DND-41 (cell line): ENCODE measurements around the gene WAPL.
A peak's percentile ranks its signal among the peaks of the same experiment; 100 is the strongest.

ENCODE experiments used
- ATAC-seq: fragments of 200-7000 bp; cut with Tn5 transposase; 3 replicates; pipeline ENCODE4 v1.9.1; 2021; ENCODE audit warnings: low read depth; ENCODE audit not compliant: insufficient read depth
- DNase-seq: peaks from one replicate; pipeline ENCODE4 v3.0.0-alpha.2; 2020
- H2AFZ ChIP-seq: 2 replicates; pipeline ENCODE4 v1.6.0; 2012; ENCODE audit warnings: low read depth, low read length
- H3K27ac ChIP-seq: 2 replicates; pipeline ENCODE4 v1.5.1; 2012; ENCODE audit warnings: low read length, inconsistent platforms
- H3K27me3 ChIP-seq: fragments of 200-600 bp; sonication (generic); 2 replicates; pipeline ENCODE4 v1.6.0; 2012; ENCODE audit warnings: low read length, mild to moderate bottlenecking, inconsistent platforms; ENCODE audit not compliant: insufficient read depth, poor library complexity
- H3K36me3 ChIP-seq: 2 replicates; pipeline ENCODE4 v1.5.1; 2012; ENCODE audit warnings: low read length, inconsistent platforms; ENCODE audit not compliant: insufficient read depth
- H3K4me1 ChIP-seq: 2 replicates; pipeline ENCODE4 v1.5.1; 2012; ENCODE audit warnings: mild to moderate bottlenecking, low read length; ENCODE audit not compliant: insufficient read depth
- H3K4me2 ChIP-seq: 2 replicates; pipeline ENCODE4 v1.6.0; 2012; ENCODE audit warnings: mild to moderate bottlenecking, moderate library complexity, low read length, inconsistent platforms; ENCODE audit not compliant: insufficient read depth
- H3K4me3 ChIP-seq, 2 experiments: fragments of 200-600 bp in 1 of 2; shearing (Covaris generic) in 1 of 2; 2 replicates each; pipeline ENCODE4 v1.5.1; 2012 to 2016; ENCODE audit warnings: inconsistent platforms in 2 of 2, low read length in 2 of 2, mild to moderate bottlenecking in 2 of 2, low read depth in 1 of 2, moderate library complexity in 1 of 2
- H3K79me2 ChIP-seq: 2 replicates; pipeline ENCODE4 v1.6.0; 2012; ENCODE audit warnings: low read length, inconsistent platforms; ENCODE audit not compliant: insufficient read depth
- H3K9ac ChIP-seq: 2 replicates; pipeline ENCODE4 v1.6.0; 2012; ENCODE audit warnings: low read depth, mild to moderate bottlenecking, inconsistent platforms, low read length, moderate library complexity
- H3K9me3 ChIP-seq: 2 replicates; pipeline ENCODE4 v1.5.1; 2012; ENCODE audit warnings: low read length, moderate library complexity, mild to moderate bottlenecking, inconsistent platforms; ENCODE audit not compliant: insufficient read depth, severe bottlenecking
- H4K20me1 ChIP-seq: 2 replicates; pipeline ENCODE4 v1.6.0; 2012; ENCODE audit warnings: low read length; ENCODE audit not compliant: insufficient read depth
- EZH2 ChIP-seq: IDR thresholded peaks from 3 replicates; pipeline ENCODE4 v1.6.1; 2012; ENCODE audit warnings: borderline replicate concordance, low read depth, mild to moderate bottlenecking, moderate library complexity, low read length, inconsistent platforms; ENCODE audit not compliant: severe bottlenecking
- TF ChIP-seq, protein P1 (sequence below): IDR thresholded peaks from 2 replicates; pipeline ENCODE4 v1.5.1; 2012; ENCODE audit warnings: borderline replicate concordance, low read length, moderate library complexity, mild to moderate bottlenecking; ENCODE audit not compliant: poor library complexity, severe bottlenecking; ENCODE audit errors: extremely low read depth

The WAPL gene

GRCh38 chr10:86440874-86441843 lies 80.4 kb downstream of the WAPL start:
- no peak overlapping the region for H3K9ac ChIP-seq
- DNase-seq (no peak), ATAC-seq (no peak)
- H3K4me1 ChIP-seq: no peaks in the 10 kb centered on the region
- H4K20me1 ChIP-seq: no peaks in the 10 kb centered on the region
- no peak for TF ChIP-seq EZH2
- TF ChIP-seq, protein P1, sequence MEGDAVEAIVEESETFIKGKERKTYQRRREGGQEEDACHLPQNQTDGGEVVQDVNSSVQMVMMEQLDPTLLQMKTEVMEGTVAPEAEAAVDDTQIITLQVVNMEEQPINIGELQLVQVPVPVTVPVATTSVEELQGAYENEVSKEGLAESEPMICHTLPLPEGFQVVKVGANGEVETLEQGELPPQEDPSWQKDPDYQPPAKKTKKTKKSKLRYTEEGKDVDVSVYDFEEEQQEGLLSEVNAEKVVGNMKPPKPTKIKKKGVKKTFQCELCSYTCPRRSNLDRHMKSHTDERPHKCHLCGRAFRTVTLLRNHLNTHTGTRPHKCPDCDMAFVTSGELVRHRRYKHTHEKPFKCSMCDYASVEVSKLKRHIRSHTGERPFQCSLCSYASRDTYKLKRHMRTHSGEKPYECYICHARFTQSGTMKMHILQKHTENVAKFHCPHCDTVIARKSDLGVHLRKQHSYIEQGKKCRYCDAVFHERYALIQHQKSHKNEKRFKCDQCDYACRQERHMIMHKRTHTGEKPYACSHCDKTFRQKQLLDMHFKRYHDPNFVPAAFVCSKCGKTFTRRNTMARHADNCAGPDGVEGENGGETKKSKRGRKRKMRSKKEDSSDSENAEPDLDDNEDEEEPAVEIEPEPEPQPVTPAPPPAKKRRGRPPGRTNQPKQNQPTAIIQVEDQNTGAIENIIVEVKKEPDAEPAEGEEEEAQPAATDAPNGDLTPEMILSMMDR: no peak
- no peak overlapping the region for H3K27ac ChIP-seq
- H2AFZ ChIP-seq: no peak overlapping the region
- no peaks in the 10 kb centered on the region for H3K9me3 ChIP-seq
- no peaks in the 10 kb centered on the region for H3K27me3 ChIP-seq
- no peak overlapping the region for H3K4me3 ChIP-seq
- peaks cover 89% of the 10 kb centered on the region for H3K36me3 ChIP-seq
- H3K4me2 ChIP-seq: no peak overlapping the region
- no peaks in the 10 kb centered on the region; the same call in 1 of the 2 replicates for H3K79me2 ChIP-seq

- ATAC-seq (no peak), DNase-seq (no peak)
- H2AFZ ChIP-seq: no peak overlapping the region
- H3K36me3 ChIP-seq: peaks cover 88% of the 10 kb centered on the region
- H3K9me3 ChIP-seq: no peaks in the 10 kb centered on the region
- H3K27ac ChIP-seq: 0 out of 2 replicates have a peak overlapping the region, but pooled peaks have one; percentile 47
- H4K20me1 ChIP-seq: no peaks in the 10 kb centered on the region
- no peak overlapping the region for H3K9ac ChIP-seq
- no peaks in the 10 kb centered on the region for H3K4me1 ChIP-seq
- no peaks in the 10 kb centered on the region; the same call in 1 of the 2 replicates for H3K79me2 ChIP-seq
- H3K27me3 ChIP-seq: no peaks in the 10 kb centered on the region
- H3K4me3 ChIP-seq: no peak overlapping the region
- no peak for TF ChIP-seq EZH2
- TF ChIP-seq, protein P1: no peak
- H3K4me2 ChIP-seq: no peak overlapping the region
Measured at GRCh38 chr10:86439544-86439943, 82.0 kb downstream of the WAPL start.

GRCh38 chr10:86438091-86438749 lies 83.4 kb downstream of the WAPL start:
- H3K27ac ChIP-seq: no peak overlapping the region
- H3K4me1 ChIP-seq: no peaks in the 10 kb centered on the region
- no peaks in the 10 kb centered on the region; the same call in 1 of the 2 replicates for H3K79me2 ChIP-seq
- no peak for ATAC-seq
- no peaks in the 10 kb centered on the region for H3K27me3 ChIP-seq
- no peak overlapping the region for H3K9ac ChIP-seq
- TF ChIP-seq, protein P1: no peak
- no peak overlapping the region for H3K4me2 ChIP-seq
- H3K4me3 ChIP-seq: no peak overlapping the region
- H3K9me3 ChIP-seq: no peaks in the 10 kb centered on the region
- H4K20me1 ChIP-seq: no peaks in the 10 kb centered on the region
- DNase-seq: no peak
- H2AFZ ChIP-seq: no peak overlapping the region
- peaks cover 78% of the 10 kb centered on the region for H3K36me3 ChIP-seq
